ENCODE data around the gene GPR25. TPM values are rescaled to one million over a fixed set of nuclear protein-coding genes. Genes with fewer than 3 reads are reported as not detected.

Gene GPR25
- polyA plus RNA-seq, 1 experiment: not detected

- Histone ChIP-seq H3K36me3 (ENCODE audit: control insufficient read depth, insufficient read depth, low read length) (no peaks in the 10 kb centered on the region), H3K4me3 (ENCODE audit: low read depth, low read length) (no peak overlapping the region), H3K27me3 (ENCODE audit: control insufficient read depth, insufficient read depth, low read length) (peaks cover 3% of the 10 kb centered on the region; the same call in 1 of the 2 replicates)
- ChIA-PET CTCF (interaction anchor here (1.0 to 1.2 kb wide), 2 partner anchors 12 to 18 kb away, joined by 3 read pairs; no protein-coding TSS in a partner anchor), POLR2A (no interaction called here)
- DNase-seq (ENCODE audit: low read depth): no peak
- TF ChIP-seq CTCF (IDR thresholded peaks at IDR 0.05; ENCODE audit: insufficient read depth, low read depth, low read length): no peak
These were observed 45.2 kb downstream of the GPR25 start for GRCh38 chr1:200918006-200918405.

GRCh38 chr1:200919386-200919785, 46.6 kb downstream of the GPR25 start:
- DNase-seq (ENCODE audit: low read depth): no peak
- H3K36me3 ChIP-seq (ENCODE audit: control insufficient read depth, insufficient read depth, low read length): no peaks in the 10 kb centered on the region
- ChIA-PET CTCF (interaction anchor here (0.9 to 1.2 kb wide), 2 partner anchors 20 to 298 kb away, joined by 3 read pairs; no protein-coding TSS in a partner anchor), POLR2A (no interaction called here)
- no peak overlapping the region for H3K4me3 ChIP-seq (ENCODE audit: low read depth, low read length)
- no peak for TF ChIP-seq CTCF (IDR thresholded peaks at IDR 0.05; ENCODE audit: insufficient read depth, low read depth, low read length)
- H3K27me3 ChIP-seq (ENCODE audit: control insufficient read depth, insufficient read depth, low read length): peaks cover 3% of the 10 kb centered on the region; the same call in 1 of the 2 replicates

- POLR2A ChIA-PET: no interaction called here
- DNase-seq (ENCODE audit: low read depth): no peak
- Histone ChIP-seq H3K36me3 (ENCODE audit: control insufficient read depth, insufficient read depth, low read length) (no peaks in the 10 kb centered on the region), H3K4me3 (ENCODE audit: low read depth, low read length) (no peak overlapping the region), H3K27me3 (ENCODE audit: control insufficient read depth, insufficient read depth, low read length) (peaks cover 3% of the 10 kb centered on the region; the same call in 1 of the 2 replicates)
- CTCF ChIA-PET: no interaction called here
- TF ChIP-seq CTCF (IDR thresholded peaks at IDR 0.05; ENCODE audit: insufficient read depth, low read depth, low read length): no peak
These were observed 48.9 kb downstream of the GPR25 start for GRCh38 chr1:200921571-200922110.

- ChIA-PET CTCF (no interaction called here), POLR2A (no interaction called here)
- no peak overlapping the region for H3K4me3 ChIP-seq (ENCODE audit: low read depth, low read length)
- peaks cover 3% of the 10 kb centered on the region; the same call in 1 of the 2 replicates for H3K27me3 ChIP-seq (ENCODE audit: control insufficient read depth, insufficient read depth, low read length)
- DNase-seq (ENCODE audit: low read depth): no peak
- TF ChIP-seq CTCF (IDR thresholded peaks at IDR 0.05; ENCODE audit: insufficient read depth, low read depth, low read length): no peak
- no peaks in the 10 kb centered on the region for H3K36me3 ChIP-seq (ENCODE audit: control insufficient read depth, insufficient read depth, low read length)
These were observed 49.6 kb downstream of the GPR25 start for GRCh38 chr1:200922406-200922805.

- no peak for DNase-seq (ENCODE audit: low read depth)
- CTCF ChIA-PET: interaction anchor here (0.8 kb wide), 1 partner anchor 19 kb away, joined by 3 read pairs; no protein-coding TSS in a partner anchor
These were observed 50.8 kb downstream of the GPR25 start for GRCh38 chr1:200923601-200924000.

More at GRCh38 chr1:200923601-200924000, 50.8 kb downstream of the GPR25 start:
- Histone ChIP-seq H3K36me3 (ENCODE audit: control insufficient read depth, insufficient read depth, low read length) (no peaks in the 10 kb centered on the region), H3K4me3 (ENCODE audit: low read depth, low read length) (no peak overlapping the region), H3K27me3 (ENCODE audit: control insufficient read depth, insufficient read depth, low read length) (peaks cover 6% of the 10 kb centered on the region; the same call in 1 of the 2 replicates)
- no peak for TF ChIP-seq CTCF (IDR thresholded peaks at IDR 0.05; ENCODE audit: insufficient read depth, low read depth, low read length)
- POLR2A ChIA-PET: no interaction called here

Other genes starting within 250 kb of the GPR25 start
- gene DDX59, start 203.1 kb upstream of the GPR25 start, polyA plus RNA-seq (2011; rRNA removed): 14.0 and 14.9 TPM in 2 replicates
- gene CAMSAP2, start 134.1 kb upstream of the GPR25 start, polyA plus RNA-seq (2011; rRNA removed): 7.5 and 16.4 TPM in 2 replicates
- 0.01 TPM in 1 of 2 replicates, not detected in the other for gene INAVA, start 21.9 kb downstream of the GPR25 start, polyA plus RNA-seq (2011; rRNA removed)
- 0.05 and 0.10 TPM in 2 replicates for gene KIF21B, start 150.7 kb downstream of the GPR25 start, polyA plus RNA-seq (2011; rRNA removed)
- not detected in 2 replicates for gene CACNA1S, start 239.4 kb downstream of the GPR25 start, polyA plus RNA-seq (2011; rRNA removed)

Data from BJ (cell line).